ENCODE data around the gene RANBP10.

RANBP10 gene

DNA sequence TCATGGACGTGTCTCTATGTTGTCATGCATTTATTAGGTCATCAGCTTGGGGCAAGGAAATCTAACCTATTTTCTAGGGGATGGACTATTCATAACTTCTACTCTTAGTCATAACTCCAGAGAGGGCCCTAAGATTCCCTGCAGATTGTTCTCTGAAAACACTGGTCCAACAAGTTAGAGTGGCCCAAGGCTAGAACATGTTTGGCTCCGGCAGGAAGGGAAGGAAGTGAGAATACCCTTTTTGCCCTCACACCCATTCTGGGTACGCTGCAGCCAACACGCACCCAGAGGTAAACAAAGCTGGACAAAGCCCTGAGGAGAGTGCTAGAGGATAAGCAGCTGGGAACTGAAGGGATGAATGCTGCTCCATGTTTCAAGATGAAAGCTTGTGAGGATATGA is 129.8 kb downstream of the RANBP10 start:
- no peaks in the 10 kb centered on the region for H4K20me1 ChIP-seq (ENCODE audit: low read depth, low read length)
- no peaks in the 10 kb centered on the region for H3F3A ChIP-seq (ENCODE audit: insufficient read depth)
- no peak overlapping the region for H3K27ac ChIP-seq (ENCODE audit: low read depth, low read length)
- TF ChIP-seq, protein P1, sequence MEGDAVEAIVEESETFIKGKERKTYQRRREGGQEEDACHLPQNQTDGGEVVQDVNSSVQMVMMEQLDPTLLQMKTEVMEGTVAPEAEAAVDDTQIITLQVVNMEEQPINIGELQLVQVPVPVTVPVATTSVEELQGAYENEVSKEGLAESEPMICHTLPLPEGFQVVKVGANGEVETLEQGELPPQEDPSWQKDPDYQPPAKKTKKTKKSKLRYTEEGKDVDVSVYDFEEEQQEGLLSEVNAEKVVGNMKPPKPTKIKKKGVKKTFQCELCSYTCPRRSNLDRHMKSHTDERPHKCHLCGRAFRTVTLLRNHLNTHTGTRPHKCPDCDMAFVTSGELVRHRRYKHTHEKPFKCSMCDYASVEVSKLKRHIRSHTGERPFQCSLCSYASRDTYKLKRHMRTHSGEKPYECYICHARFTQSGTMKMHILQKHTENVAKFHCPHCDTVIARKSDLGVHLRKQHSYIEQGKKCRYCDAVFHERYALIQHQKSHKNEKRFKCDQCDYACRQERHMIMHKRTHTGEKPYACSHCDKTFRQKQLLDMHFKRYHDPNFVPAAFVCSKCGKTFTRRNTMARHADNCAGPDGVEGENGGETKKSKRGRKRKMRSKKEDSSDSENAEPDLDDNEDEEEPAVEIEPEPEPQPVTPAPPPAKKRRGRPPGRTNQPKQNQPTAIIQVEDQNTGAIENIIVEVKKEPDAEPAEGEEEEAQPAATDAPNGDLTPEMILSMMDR (IDR thresholded peaks at IDR 0.05; ENCODE audit: insufficient read depth, low read length, poor library complexity, severe bottlenecking), result no peak
- no peak for TF ChIP-seq EZH2phosphoT487 (conservative IDR thresholded peaks at IDR 0.05; ENCODE audit: low read length)
- H3K4me2 ChIP-seq (ENCODE audit: low read depth, low read length, poor library complexity, severe bottlenecking), result no peak overlapping the region
- no peak overlapping the region for H2AFZ ChIP-seq (ENCODE audit: low read depth, low read length, severe bottlenecking)
- H3K4me3 ChIP-seq (ENCODE audit: insufficient read depth, low read length, poor library complexity, severe bottlenecking), result no peak overlapping the region
- H3K36me3 ChIP-seq (ENCODE audit: low read length), result no peaks in the 10 kb centered on the region
- H3K9me2 ChIP-seq (replicated peaks; ENCODE audit: insufficient read depth, low read length), result no peaks in the 10 kb centered on the region
- H3K27me3 ChIP-seq (ENCODE audit: low read length), result no peaks in the 10 kb centered on the region
- H3K79me2 ChIP-seq (ENCODE audit: insufficient read depth, low read length), result no peaks in the 10 kb centered on the region
- H3K9ac ChIP-seq (ENCODE audit: low read length), result no peak overlapping the region
- H3K9me3 ChIP-seq (ENCODE audit: insufficient read depth, low read length), result no peaks in the 10 kb centered on the region

DNA sequence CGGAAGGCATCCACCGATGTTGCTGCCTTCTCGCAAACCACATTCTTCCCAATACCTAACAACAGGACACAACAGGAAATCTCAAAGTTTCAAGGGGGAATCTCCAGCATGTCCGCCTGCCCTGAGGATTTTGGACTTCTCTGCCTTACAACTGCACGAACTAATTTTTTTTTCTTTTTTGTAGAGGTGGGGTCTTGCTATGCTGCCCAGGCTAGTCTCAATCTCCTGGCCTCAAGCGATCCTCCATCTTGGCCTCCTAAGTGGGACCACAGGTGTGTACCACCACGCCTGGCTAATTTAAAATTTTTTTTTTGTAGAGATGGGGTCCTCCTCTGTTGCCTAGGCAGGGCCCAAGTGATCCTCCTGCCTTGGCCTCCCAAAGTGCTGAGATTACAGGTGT is 130.4 kb downstream of the RANBP10 start:
- Histone ChIP-seq H2AFZ (ENCODE audit: low read depth, low read length, severe bottlenecking) (no peak overlapping the region), H3K9me3 (ENCODE audit: insufficient read depth, low read length) (no peaks in the 10 kb centered on the region), H3K9ac (ENCODE audit: low read length) (no peak overlapping the region), H3K27ac (ENCODE audit: low read depth, low read length) (no peak overlapping the region), H3K79me2 (ENCODE audit: insufficient read depth, low read length) (no peaks in the 10 kb centered on the region), H3K27me3 (ENCODE audit: low read length) (no peaks in the 10 kb centered on the region), H3K9me2 (replicated peaks; ENCODE audit: insufficient read depth, low read length) (no peaks in the 10 kb centered on the region), H3K4me2 (ENCODE audit: low read depth, low read length, poor library complexity, severe bottlenecking) (no peak overlapping the region), H3F3A (ENCODE audit: insufficient read depth) (no peaks in the 10 kb centered on the region), H3K36me3 (ENCODE audit: low read length) (no peaks in the 10 kb centered on the region), H4K20me1 (ENCODE audit: low read depth, low read length) (no peaks in the 10 kb centered on the region), H3K4me3 (ENCODE audit: insufficient read depth, low read length, poor library complexity, severe bottlenecking) (no peak overlapping the region)
- TF ChIP-seq, protein P1 (IDR thresholded peaks at IDR 0.05; ENCODE audit: insufficient read depth, low read length, poor library complexity, severe bottlenecking), result no peak
- no peak for TF ChIP-seq EZH2phosphoT487 (conservative IDR thresholded peaks at IDR 0.05; ENCODE audit: low read length)

DNA sequence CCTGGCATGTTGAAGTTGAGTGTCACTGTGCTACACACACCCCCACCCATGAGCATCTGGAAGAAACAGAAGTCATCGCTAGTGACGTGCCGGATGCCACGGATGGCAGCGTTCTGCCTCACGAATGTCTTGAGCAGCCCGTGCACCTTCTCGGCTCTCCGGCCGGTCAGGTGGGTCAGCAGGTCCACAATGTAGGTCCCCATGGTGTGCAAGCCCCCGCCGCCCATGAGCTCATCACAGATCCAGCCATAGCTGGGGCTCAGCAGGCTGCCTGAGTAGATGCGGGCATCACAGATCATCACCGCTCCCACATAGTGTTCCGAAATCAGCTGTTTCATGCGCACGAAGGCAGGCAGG is 130.8 kb downstream of the RANBP10 start:
- Histone ChIP-seq H3K4me3 (ENCODE audit: insufficient read depth, low read length, poor library complexity, severe bottlenecking) (no peak overlapping the region), H3K27me3 (ENCODE audit: low read length) (no peaks in the 10 kb centered on the region), H3K9me3 (ENCODE audit: insufficient read depth, low read length) (no peaks in the 10 kb centered on the region), H4K20me1 (ENCODE audit: low read depth, low read length) (no peaks in the 10 kb centered on the region), H2AFZ (ENCODE audit: low read depth, low read length, severe bottlenecking) (no peak overlapping the region), H3K79me2 (ENCODE audit: insufficient read depth, low read length) (no peaks in the 10 kb centered on the region), H3K27ac (ENCODE audit: low read depth, low read length) (no peak overlapping the region), H3K9ac (ENCODE audit: low read length) (no peak overlapping the region), H3K4me2 (ENCODE audit: low read depth, low read length, poor library complexity, severe bottlenecking) (no peak overlapping the region), H3K9me2 (replicated peaks; ENCODE audit: insufficient read depth, low read length) (no peaks in the 10 kb centered on the region), H3F3A (ENCODE audit: insufficient read depth) (no peaks in the 10 kb centered on the region), H3K36me3 (ENCODE audit: low read length) (no peaks in the 10 kb centered on the region)
- TF ChIP-seq, protein P1 (IDR thresholded peaks at IDR 0.05; ENCODE audit: insufficient read depth, low read length, poor library complexity, severe bottlenecking), result no peak
- no peak for TF ChIP-seq EZH2phosphoT487 (conservative IDR thresholded peaks at IDR 0.05; ENCODE audit: low read length)
